ENCODE measurements around the gene AMPD1.

Gene AMPD1

DNA sequence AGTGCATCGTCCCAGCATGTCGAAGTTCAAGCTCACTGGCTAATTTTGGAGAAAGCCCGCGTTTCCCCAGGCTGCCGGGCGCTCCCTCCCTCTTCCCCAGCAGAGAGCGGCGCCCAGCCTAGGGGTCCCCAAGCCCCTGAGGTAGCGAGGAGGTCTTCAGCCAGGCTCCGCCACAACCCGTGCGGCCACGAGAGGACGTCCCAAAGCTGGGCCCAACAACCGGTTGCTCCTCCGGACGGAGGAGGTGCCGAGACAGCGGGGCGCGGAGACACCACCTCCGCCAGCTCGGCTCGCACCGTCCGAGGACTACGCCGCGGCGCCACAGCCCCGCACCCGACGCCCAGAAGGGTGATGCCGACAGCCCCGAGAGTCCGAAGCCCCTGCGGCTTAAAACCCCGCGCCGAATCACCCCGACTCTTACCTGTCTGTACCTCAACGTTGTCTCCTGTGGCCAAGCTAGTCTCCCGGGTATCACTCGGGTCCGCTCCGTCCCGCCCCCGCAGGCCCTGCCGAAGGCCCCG lies 25.7 kb downstream of the AMPD1 start, which contains the start of gene DENND2C:
Gene DENND2C (minus strand): TSS at position 488 of the 521 bp plus-strand sequence. CDS start 44,065 bp downstream, outside the sequence.
- no peak for TF ChIP-seq ZFX (IDR thresholded peaks at IDR 0.05; ENCODE audit: borderline replicate concordance)

DNA sequence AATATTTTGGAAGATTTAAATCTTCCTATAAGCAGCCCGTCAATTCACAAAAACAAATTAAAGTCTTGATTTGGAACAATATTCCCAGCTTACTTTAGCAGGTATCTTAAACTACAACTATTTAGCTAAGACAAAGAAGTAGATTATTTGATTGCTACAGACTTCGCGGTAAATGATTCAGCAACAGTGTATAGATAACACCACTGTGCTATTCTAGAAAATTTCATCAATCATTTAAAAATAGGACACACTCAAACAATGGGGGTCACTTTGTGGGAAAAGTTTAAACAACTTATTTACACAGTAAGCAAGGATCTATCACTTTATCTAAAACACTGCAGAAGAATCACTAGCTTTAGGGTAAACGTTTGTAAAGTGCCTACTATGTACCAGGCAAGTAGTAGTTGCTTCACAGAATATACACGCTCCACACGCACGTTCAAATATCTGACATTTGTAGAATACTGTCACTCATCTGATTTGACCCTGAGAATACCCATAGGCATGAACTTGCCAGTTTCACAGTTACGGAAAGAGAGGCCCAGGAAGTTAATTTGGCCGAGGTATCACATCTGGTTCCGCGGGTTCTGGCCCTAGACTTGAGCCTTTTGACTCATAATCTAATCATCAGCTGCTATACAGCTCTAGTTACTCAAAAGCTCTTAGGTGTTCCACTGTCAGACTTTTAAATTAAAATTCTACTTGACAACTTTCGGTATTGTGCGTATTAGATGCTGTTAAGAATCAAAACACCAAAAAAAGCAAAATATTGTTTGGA lies 26.4 kb downstream of the AMPD1 start:
- TF ChIP-seq ZFX (IDR thresholded peaks at IDR 0.05; ENCODE audit: borderline replicate concordance) = no peak
- TF ChIP-seq, protein P1, sequence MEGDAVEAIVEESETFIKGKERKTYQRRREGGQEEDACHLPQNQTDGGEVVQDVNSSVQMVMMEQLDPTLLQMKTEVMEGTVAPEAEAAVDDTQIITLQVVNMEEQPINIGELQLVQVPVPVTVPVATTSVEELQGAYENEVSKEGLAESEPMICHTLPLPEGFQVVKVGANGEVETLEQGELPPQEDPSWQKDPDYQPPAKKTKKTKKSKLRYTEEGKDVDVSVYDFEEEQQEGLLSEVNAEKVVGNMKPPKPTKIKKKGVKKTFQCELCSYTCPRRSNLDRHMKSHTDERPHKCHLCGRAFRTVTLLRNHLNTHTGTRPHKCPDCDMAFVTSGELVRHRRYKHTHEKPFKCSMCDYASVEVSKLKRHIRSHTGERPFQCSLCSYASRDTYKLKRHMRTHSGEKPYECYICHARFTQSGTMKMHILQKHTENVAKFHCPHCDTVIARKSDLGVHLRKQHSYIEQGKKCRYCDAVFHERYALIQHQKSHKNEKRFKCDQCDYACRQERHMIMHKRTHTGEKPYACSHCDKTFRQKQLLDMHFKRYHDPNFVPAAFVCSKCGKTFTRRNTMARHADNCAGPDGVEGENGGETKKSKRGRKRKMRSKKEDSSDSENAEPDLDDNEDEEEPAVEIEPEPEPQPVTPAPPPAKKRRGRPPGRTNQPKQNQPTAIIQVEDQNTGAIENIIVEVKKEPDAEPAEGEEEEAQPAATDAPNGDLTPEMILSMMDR (IDR thresholded peaks at IDR 0.05) = no peak

More for the DNA sequence above, 25.7 kb downstream of the AMPD1 start, which contains the start of gene DENND2C:
- no peak within 1 kb of the TSS for H3K27ac ChIP-seq

DNA sequence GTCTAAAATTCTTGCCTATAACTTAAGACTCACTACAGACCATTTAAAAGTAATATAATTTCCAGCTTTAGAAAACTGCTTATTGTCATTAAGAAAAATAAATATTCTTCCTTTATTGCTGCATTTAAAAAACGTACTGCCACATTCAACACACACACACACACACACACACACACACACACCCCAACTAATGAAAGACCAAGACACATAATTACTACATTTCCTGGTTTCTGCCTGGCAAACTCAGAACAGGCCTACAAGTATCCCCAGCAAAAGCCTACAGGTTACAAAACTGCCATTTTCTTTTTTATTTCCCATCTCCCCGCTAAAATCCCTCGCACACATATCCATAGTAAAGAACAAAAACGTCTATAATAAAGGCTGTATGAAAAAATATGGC lies 27.0 kb downstream of the AMPD1 start:
- no peak for TF ChIP-seq ZFX (IDR thresholded peaks at IDR 0.05; ENCODE audit: borderline replicate concordance)
- TF ChIP-seq, protein P1 (IDR thresholded peaks at IDR 0.05) = no peak
- H3K27ac ChIP-seq = no peak overlapping the region

More for the DNA sequence above, 26.4 kb downstream of the AMPD1 start:
- H3K27ac ChIP-seq = no peak overlapping the region

DNA sequence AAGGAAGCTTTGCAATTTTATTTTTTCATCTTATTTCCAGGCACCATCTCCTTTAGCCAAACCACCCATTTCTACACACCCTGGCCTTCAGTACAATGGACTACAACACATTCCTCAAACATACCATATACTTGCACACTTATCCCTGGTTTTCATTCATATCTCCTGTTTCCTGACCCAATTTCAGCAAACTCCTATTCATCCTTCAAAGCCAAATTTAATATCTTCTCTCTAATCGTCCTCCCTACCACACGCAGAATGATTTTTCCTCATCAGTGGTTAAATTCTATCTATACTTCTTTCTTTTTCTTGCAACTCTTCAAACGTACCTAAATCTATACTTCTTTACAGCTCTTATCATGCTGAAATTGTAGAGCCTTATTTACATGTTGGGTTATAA lies 28.4 kb downstream of the AMPD1 start:
- no peak for TF ChIP-seq ZFX (IDR thresholded peaks at IDR 0.05; ENCODE audit: borderline replicate concordance)
- TF ChIP-seq, protein P1 (IDR thresholded peaks at IDR 0.05) = no peak
- no peak overlapping the region for H3K27ac ChIP-seq

DNA sequence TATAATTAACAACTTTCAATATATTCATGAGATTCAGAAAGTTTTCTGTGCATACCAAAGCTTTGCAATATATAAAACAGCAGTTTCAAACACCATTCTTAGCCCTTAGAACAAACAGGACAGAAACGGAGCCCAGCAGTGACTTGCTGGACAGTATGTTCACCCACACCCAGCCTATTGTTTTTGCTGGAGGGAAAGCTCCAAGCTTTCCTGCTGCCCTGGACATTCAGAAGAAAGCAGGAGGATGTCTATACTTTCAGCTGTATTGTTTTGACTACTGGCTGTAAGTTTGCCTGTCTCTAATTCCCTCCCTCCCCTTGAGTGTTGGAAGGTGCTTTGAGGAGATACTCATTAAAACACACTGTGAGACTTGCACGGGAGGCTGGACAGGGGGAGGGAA lies 35.1 kb downstream of the AMPD1 start:
- no peak overlapping the region for H3K27ac ChIP-seq
- TF ChIP-seq, protein P1 (IDR thresholded peaks at IDR 0.05) = no peak
- no peak for TF ChIP-seq ZFX (IDR thresholded peaks at IDR 0.05; ENCODE audit: borderline replicate concordance)

DNA sequence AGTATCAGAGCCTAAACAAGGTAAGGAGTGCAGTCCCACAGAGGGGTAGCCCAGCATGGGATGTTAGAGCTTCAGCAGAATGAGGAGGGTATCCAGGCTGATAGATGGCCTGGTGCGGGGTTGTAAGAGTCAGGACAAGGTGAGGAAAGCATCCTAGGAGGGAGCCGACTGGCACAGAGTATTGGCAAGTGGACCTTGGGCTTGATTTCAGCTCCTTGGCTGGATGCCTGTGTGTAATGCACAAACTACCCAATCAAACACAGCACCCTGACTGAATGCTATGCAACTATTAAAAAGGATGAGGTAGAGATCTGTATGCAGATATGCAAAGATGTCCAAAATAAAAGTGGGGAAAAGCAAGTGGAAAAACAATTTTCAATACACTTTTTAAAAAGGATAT lies 43.5 kb downstream of the AMPD1 start:
- TF ChIP-seq, protein P1 (IDR thresholded peaks at IDR 0.05) = no peak
- TF ChIP-seq ZFX (IDR thresholded peaks at IDR 0.05; ENCODE audit: borderline replicate concordance) = no peak
- H3K27ac ChIP-seq = no peak overlapping the region

DNA sequence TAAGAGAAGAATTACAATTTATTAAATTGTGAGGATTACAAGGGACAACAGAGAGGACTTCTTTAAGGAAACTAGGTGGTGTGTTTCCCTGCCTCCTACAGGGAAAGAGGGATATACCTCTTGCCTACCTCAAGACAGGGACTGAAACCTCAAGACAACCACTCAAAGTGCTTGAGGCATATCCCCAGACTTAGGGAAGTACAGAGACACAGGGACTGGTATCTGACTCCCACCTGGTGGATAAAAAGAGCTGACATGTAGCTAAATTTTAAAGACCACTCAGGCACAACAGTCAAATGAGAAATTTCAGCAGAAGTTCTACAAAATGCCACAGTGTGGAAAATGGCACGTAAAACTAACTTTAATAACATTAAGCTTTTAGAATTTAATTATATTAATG lies 46.8 kb downstream of the AMPD1 start:
- H3K27ac ChIP-seq = no peak overlapping the region
- TF ChIP-seq ZFX (IDR thresholded peaks at IDR 0.05; ENCODE audit: borderline replicate concordance) = no peak
- TF ChIP-seq, protein P1 (IDR thresholded peaks at IDR 0.05) = no peak

Measured in 22Rv1 (cell line).